GM18508 (cell line): ENCODE data around the gene DPP3.

ENCODE experiments used
- ATAC-seq: cut with Tn5 transposase; IDR thresholded peaks from one replicate; pipeline ENCODE4 v1.9.1; 2021; ENCODE audit warnings: moderate number of reproducible peaks; ENCODE audit not compliant: insufficient read depth, unreplicated experiment

Gene DPP3

DNA sequence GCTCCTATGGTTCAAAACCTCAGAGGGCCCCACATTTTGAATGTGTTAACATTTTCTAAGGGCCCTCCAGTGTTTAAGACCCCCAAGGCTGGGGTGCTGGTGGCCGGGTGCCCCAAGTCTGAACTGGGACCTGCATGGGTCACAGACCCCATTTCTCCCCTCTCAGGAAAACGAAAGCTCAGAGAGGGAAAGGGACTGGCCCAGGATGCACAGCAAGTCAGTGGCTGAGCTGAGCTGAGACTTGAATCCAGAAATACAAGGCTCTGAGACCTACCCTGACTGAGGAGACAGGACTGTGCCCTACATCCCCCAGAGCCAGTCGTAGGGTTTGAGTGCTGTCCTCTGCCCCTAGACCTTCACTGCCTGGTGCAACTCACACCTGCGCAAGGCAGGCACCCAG is 70.7 kb downstream of the DPP3 start:
- no peak for ATAC-seq

DNA sequence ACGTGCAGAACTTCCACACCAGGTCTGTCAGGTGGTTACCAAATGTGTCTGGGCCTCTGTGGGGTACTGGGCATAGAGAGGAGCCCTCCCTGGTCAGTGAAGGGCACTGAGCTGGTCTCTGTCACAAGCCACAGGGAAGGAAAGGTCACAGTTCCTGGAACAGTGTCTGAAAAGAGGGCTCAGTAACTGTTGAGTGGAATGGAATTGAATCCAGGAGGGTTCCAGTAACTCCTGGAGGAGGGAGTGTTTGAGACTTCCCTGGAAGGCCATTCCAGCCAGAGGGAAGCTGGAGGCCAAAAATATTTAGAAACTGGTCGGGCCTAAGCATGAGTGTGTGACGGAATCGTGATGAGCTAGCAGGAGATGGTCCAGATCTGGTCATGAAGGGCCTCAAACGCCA is 74.4 kb downstream of the DPP3 start:
- ATAC-seq = no peak

DNA sequence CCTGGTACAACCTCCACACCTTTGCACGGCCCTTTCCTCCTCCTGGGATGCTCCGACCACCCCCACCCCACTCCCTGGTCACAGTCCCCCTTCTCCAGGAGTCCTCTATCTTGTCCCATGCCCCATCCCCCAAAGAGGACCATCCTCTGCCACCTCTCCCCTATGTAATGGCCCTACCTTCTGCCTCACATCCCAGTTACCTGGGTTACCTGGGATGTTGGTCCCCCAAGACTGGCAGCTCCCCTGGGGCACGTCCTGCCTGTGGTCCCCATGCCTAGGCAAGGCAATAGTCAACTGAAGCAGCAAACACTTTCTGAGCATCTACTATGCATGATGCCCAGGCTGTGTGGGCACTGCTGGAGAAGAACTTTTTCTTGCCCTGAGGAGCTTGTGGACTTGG is 75.2 kb downstream of the DPP3 start:
- no peak for ATAC-seq

DNA sequence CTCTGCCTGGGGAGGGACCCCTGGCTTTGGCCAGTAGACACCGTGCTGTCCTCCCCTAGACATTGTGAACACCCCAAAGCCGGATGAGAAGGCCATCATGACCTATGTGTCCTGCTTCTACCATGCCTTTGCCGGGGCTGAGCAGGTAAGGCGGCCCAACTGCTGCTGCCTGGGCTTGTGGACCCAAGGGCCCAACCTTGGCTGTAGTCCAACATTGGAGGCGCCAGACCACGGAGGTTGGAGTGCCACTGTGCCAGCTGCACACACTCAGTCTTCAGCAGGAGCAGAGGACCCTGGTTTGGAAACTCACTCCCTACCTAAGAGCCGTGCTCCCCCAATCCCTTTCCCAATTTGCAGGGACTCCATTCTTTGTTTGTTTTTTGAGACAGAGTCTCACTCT is 75.9 kb downstream of the DPP3 start:
- ATAC-seq = no peak

DNA sequence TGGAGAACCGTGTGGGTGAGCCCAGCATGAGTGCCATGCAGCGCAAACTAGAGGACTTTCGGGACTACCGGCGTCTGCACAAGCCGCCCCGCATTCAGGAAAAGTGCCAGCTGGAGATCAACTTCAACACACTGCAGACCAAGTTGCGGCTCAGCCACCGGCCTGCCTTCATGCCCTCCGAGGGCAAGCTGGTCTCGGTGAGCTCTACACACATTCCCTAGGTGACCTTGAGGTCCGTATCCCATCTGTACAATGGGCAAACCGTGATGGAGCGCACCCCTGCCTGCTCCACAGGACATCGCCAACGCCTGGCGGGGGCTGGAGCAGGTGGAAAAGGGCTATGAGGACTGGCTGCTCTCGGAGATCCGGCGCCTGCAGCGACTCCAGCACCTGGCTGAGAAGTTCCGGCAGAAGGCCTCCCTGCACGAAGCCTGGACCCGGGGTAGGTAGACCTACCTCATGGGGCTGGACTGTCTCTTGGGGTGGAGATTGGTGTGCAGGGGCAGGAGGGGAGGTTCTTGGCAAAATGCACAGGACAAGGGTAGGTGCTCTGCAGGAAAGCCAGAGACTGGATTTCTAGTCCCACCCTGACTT is 77.6 kb downstream of the DPP3 start:
- no peak for ATAC-seq
